HepG2 (cell line): ENCODE measurements around the gene FBXO10. TPM values are rescaled to one million over a fixed set of nuclear protein-coding genes. Genes with fewer than 3 reads are reported as not detected.

Experiments
- AKAP8 ChIP-seq: sonication (generic); formaldehyde crosslinking; IDR thresholded peaks from 2 replicates; pipeline ENCODE4 v1.5.1; 2020; ENCODE audit warnings: mild to moderate bottlenecking, missing genetic modification reagents
- ATRX ChIP-seq: sonication (generic); formaldehyde crosslinking; IDR thresholded peaks from 2 replicates; pipeline ENCODE4 v1.4.0; 2020; ENCODE audit warnings: missing genetic modification reagents, borderline replicate concordance
- CHCHD3 ChIP-seq: sonication (generic); formaldehyde crosslinking; IDR thresholded peaks from 2 replicates; pipeline ENCODE4 v1.8.0; 2022; ENCODE audit warnings: mild to moderate bottlenecking, missing genetic modification reagents, moderate library complexity
- KDM1A ChIP-seq: IDR thresholded peaks from 2 replicates; pipeline ENCODE4 v1.6.1; 2016; ENCODE audit warnings: missing compliant biosample characterization
- MTF1 ChIP-seq: sonication (generic); formaldehyde crosslinking; IDR thresholded peaks from 2 replicates; pipeline ENCODE4 v1.5.0; 2020; ENCODE audit warnings: missing genetic modification reagents
- NFIB ChIP-seq: sonication (generic); formaldehyde crosslinking; IDR thresholded peaks from 2 replicates; pipeline ENCODE4 v1.9.0; 2021; ENCODE audit warnings: missing genetic modification reagents, mild to moderate bottlenecking, borderline replicate concordance
- PAF1 ChIP-seq: IDR thresholded peaks from 2 replicates; pipeline ENCODE4 v1.6.1; 2016; ENCODE audit warnings: missing genetic modification reagents, missing compliant biosample characterization
- PPARG ChIP-seq: conservative IDR thresholded peaks from 2 replicates; pipeline ENCODE4 v1.6.1; 2016; ENCODE audit warnings: missing biosample characterization, missing genetic modification reagents
- SOX13 ChIP-seq, 3 experiments: fragments of 450-650 bp in 1 of 3; sonication (generic) in 1 of 3; formaldehyde crosslinking in 1 of 3; IDR thresholded peaks in 2 of 3; conservative IDR thresholded peaks in 1 of 3; 2 replicates each; pipeline versions ENCODE4 v1.5.0 to v1.6.1; 2016 to 2020; ENCODE audit warnings: antibody characterized with exemption in 1 of 3, mild to moderate bottlenecking in 1 of 3, missing compliant biosample characterization in 1 of 3, missing genetic modification reagents in 1 of 3, moderate library complexity in 1 of 3
- THAP11 ChIP-seq: IDR thresholded peaks from 2 replicates; pipeline ENCODE4 v1.6.1; 2016; ENCODE audit warnings: missing biosample characterization, missing genetic modification reagents
- U2AF2 ChIP-seq: fragments of 200-400 bp; formaldehyde crosslinking; IDR thresholded peaks from 2 replicates; pipeline ENCODE4 v1.6.1; 2017; ENCODE audit warnings: low read depth, mild to moderate bottlenecking, low read length
- ZNF562 ChIP-seq: sonication (generic); formaldehyde crosslinking; IDR thresholded peaks from 2 replicates; pipeline ENCODE4 v1.8.0; 2022; ENCODE audit warnings: missing genetic modification reagents, borderline replicate concordance
- ZNF746 ChIP-seq: sonication (generic); formaldehyde crosslinking; IDR thresholded peaks from 2 replicates; pipeline ENCODE4 v1.8.0; 2022; ENCODE audit warnings: mild to moderate bottlenecking, missing genetic modification reagents
- ZSCAN12 ChIP-seq: sonication (generic); formaldehyde crosslinking; IDR thresholded peaks from 2 replicates; pipeline ENCODE4 v1.9.0; 2021; ENCODE audit warnings: mild to moderate bottlenecking, missing genetic modification reagents
- polyA plus RNA-seq, 8 experiments: library from polyadenylated mRNA; depleted of rRNA in 3 of 8; stranded (reverse) in 7 of 8; unstranded in 1 of 8; fragments of >200 nt; fragmentation: Illumina TruSeq in 4 of 8; extraction: Trizol in 4 of 8; gene quantifications; 2 replicates each; pipeline versions ENCODE4 v1.2.1 to v1.2.3, GENCODE V29; 2011 to 2016; ENCODE audit warnings: low read depth in 4 of 8, missing spikeins in 1 of 8, mixed read lengths in 1 of 8; ENCODE audit not compliant: insufficient read depth in 1 of 8
- total RNA-seq, 5 experiments: library from RNA; depleted of rRNA; stranded (reverse); fragments of >200 nt; fragmentation: Illumina TruSeq; extraction: Trizol; gene quantifications; 2 replicates each; pipeline ENCODE4 v1.2.3, GENCODE V29; 2016; ENCODE audit warnings: low read depth in 1 of 5
- TF ChIP-seq, protein P1 (sequence below): sonication (generic); formaldehyde crosslinking; IDR thresholded peaks from 2 replicates; pipeline ENCODE4 v1.4.0; 2020; ENCODE audit warnings: mild to moderate bottlenecking, missing genetic modification reagents
- TF ChIP-seq, protein P2 (sequence below): sonication (generic); formaldehyde crosslinking; IDR thresholded peaks from 2 replicates; pipeline ENCODE4 v1.4.0; 2020; ENCODE audit warnings: missing genetic modification reagents, mild to moderate bottlenecking, borderline replicate concordance
- TF ChIP-seq, protein P3 (sequence below): sonication (generic); formaldehyde crosslinking; IDR thresholded peaks from 2 replicates; pipeline ENCODE4 v1.5.1; 2020; ENCODE audit warnings: missing genetic modification reagents, mild to moderate bottlenecking, borderline replicate concordance
- TF ChIP-seq, protein P4 (sequence below): sonication (generic); formaldehyde crosslinking; IDR thresholded peaks from 2 replicates; pipeline ENCODE4 v1.5.0; 2020; ENCODE audit warnings: missing genetic modification reagents
- TF ChIP-seq, protein P5 (sequence below): sonication (generic); formaldehyde crosslinking; IDR thresholded peaks from 2 replicates; pipeline ENCODE4 v1.4.0; 2020; ENCODE audit warnings: missing genetic modification reagents
- TF ChIP-seq, protein P6 (sequence below): sonication (generic); formaldehyde crosslinking; IDR thresholded peaks from 2 replicates; pipeline ENCODE4 v1.8.0; 2022; ENCODE audit warnings: mild to moderate bottlenecking, missing genetic modification reagents, moderate library complexity
- TF ChIP-seq, protein P7 (sequence below): sonication (generic); formaldehyde crosslinking; IDR thresholded peaks from 2 replicates; pipeline ENCODE4 v1.4.0; 2020; ENCODE audit warnings: mild to moderate bottlenecking, missing genetic modification reagents
- TF ChIP-seq, protein P8 (sequence below): IDR thresholded peaks from 2 replicates; pipeline ENCODE4 v1.6.1; 2016; ENCODE audit warnings: missing genetic modification reagents, missing compliant biosample characterization

Gene FBXO10
- total and polyA plus RNA-seq, 2 of the 13 experiments (the other 11 are each of a cell fraction or from before 2014, with no cell fraction given) = 3.1 to 5.1 TPM

DNA sequence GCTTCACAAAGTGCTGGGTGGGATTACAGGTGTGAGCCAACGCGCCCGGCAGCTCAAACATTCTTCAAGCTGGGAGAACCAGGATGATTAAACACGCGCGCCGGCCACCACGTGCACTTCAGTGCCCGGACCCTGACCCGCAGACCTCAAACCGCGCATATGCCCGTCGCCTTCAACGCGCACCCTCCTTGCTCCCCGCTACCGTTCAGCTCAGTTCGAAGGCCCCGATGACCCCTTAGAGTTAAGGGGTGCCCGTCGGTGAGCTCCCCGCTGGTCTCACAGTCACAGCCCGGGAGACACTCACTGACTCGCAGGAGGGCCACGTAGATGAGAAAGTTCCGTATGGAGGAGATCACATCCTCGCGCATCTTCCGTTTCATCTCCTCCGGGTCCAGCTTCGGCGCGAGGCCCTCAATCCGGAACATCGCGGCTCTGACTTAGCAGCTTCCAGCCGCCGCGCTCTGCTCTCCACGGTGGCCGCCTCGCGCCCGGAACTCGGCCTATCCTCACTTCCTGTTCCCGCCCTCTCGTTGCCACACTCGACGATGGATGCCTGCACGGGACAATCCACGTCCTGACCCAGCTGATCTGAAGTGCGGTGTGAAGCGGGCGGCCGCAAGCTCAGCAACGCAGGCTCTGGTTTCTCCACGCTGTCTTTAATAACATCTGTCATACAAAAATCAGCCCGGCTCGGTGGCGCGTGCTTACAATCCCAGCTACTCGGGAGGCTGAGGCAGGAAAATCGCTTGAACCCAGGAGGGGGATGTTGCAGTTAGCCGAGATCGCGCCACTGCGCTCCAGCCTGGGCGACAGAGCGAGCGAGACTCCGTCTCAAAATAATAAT lies 16.1 kb upstream of the FBXO10 start, which contains the start of gene TOMM5 (continued):
- TF ChIP-seq, protein P1, sequence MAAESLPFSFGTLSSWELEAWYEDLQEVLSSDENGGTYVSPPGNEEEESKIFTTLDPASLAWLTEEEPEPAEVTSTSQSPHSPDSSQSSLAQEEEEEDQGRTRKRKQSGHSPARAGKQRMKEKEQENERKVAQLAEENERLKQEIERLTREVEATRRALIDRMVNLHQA (CRISPR knock-in tag) = no peak
- no peak for TF ChIP-seq KDM1A (CRISPR knock-in tag)
- TF ChIP-seq AKAP8 = 0 out of 2 replicates have a peak, but pooled peaks have one; percentile 10
- peak; percentile 84; the same call in 1 of the 2 replicates for TF ChIP-seq MTF1
- no peak for TF ChIP-seq PAF1
- TF ChIP-seq THAP11 (CRISPR knock-in tag) = peak; percentile 94
- TF ChIP-seq ZNF746 (CRISPR knock-in tag) = peak; percentile 70
- no peak for TF ChIP-seq ATRX (CRISPR knock-in tag)
- TF ChIP-seq, protein P2, sequence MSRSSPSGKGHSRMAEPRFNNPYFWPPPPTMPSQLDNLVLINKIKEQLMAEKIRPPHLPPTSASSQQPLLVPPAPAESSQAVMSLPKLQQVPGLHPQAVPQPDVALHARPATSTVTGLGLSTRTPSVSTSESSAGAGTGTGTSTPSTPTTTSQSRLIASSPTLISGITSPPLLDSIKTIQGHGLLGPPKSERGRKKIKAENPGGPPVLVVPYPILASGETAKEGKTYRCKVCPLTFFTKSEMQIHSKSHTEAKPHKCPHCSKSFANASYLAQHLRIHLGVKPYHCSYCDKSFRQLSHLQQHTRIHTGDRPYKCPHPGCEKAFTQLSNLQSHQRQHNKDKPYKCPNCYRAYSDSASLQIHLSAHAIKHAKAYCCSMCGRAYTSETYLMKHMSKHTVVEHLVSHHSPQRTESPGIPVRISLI (CRISPR knock-in tag) = peak; percentile 46; the same call in 1 of the 2 replicates
- TF ChIP-seq, protein P3, sequence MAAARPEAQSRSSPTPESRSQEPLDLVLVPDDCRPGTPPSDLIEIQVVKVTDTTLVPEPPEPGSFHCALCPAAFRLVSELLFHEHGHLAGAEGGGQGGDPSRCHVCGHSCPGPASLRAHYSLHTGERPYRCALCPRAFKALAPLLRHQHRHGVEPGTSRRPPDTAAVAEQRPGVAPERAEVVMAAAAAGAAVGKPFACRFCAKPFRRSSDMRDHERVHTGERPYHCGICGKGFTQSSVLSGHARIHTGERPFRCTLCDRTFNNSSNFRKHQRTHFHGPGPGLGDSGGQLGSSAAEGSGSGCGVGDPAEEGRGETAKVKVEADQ (CRISPR knock-in tag) = peak; percentile 88; the same call in 1 of the 2 replicates
- TF ChIP-seq ZSCAN12 (CRISPR knock-in tag) = no peak
- TF ChIP-seq, protein P4, sequence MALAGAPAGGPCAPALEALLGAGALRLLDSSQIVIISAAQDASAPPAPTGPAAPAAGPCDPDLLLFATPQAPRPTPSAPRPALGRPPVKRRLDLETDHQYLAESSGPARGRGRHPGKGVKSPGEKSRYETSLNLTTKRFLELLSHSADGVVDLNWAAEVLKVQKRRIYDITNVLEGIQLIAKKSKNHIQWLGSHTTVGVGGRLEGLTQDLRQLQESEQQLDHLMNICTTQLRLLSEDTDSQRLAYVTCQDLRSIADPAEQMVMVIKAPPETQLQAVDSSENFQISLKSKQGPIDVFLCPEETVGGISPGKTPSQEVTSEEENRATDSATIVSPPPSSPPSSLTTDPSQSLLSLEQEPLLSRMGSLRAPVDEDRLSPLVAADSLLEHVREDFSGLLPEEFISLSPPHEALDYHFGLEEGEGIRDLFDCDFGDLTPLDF (CRISPR knock-in tag) = peak; percentile 95
- TF ChIP-seq, protein P5, sequence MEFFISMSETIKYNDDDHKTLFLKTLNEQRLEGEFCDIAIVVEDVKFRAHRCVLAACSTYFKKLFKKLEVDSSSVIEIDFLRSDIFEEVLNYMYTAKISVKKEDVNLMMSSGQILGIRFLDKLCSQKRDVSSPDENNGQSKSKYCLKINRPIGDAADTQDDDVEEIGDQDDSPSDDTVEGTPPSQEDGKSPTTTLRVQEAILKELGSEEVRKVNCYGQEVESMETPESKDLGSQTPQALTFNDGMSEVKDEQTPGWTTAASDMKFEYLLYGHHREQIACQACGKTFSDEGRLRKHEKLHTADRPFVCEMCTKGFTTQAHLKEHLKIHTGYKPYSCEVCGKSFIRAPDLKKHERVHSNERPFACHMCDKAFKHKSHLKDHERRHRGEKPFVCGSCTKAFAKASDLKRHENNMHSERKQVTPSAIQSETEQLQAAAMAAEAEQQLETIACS (CRISPR knock-in tag) = no peak
- no peak for TF ChIP-seq U2AF2
- TF ChIP-seq ZNF562 (CRISPR knock-in tag) = no peak
- TF ChIP-seq, protein P6, sequence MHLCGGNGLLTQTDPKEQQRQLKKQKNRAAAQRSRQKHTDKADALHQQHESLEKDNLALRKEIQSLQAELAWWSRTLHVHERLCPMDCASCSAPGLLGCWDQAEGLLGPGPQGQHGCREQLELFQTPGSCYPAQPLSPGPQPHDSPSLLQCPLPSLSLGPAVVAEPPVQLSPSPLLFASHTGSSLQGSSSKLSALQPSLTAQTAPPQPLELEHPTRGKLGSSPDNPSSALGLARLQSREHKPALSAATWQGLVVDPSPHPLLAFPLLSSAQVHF (CRISPR knock-in tag) = peak; percentile 77; the same call in 1 of the 2 replicates
- no peak for TF ChIP-seq SOX13 (IDR thresholded peaks at IDR 0.05)
- TF ChIP-seq SOX13 (CRISPR knock-in tag; conservative IDR thresholded peaks at IDR 0.05 in 1 of 2, IDR thresholded peaks at IDR 0.05 in 1 of 2) = peak in 1 of 2 experiments; percentile 53; a peak in 2 of 4 replicates
- TF ChIP-seq, protein P7, sequence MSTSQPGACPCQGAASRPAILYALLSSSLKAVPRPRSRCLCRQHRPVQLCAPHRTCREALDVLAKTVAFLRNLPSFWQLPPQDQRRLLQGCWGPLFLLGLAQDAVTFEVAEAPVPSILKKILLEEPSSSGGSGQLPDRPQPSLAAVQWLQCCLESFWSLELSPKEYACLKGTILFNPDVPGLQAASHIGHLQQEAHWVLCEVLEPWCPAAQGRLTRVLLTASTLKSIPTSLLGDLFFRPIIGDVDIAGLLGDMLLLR (CRISPR knock-in tag) = peak; percentile 95
- TF ChIP-seq PPARG (CRISPR knock-in tag) = peak; percentile 58
- TF ChIP-seq, protein P8, sequence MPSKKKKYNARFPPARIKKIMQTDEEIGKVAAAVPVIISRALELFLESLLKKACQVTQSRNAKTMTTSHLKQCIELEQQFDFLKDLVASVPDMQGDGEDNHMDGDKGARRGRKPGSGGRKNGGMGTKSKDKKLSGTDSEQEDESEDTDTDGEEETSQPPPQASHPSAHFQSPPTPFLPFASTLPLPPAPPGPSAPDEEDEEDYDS = peak; percentile 74
- TF ChIP-seq NFIB = peak; percentile 93; the same call in 1 of the 2 replicates
- peak; percentile 76; the same call in 1 of the 2 replicates for TF ChIP-seq CHCHD3 (CRISPR knock-in tag)
